Measurements from ENCODE around the gene PLD5. TPM values are rescaled to one million over a fixed set of nuclear protein-coding genes. Genes with fewer than 3 reads are reported as not detected.

Gene PLD5
- total and polyA plus RNA-seq, 2 donors (not counting 3 experiments of a cell fraction or from before 2014, with no cell fraction given) = not detected

- Histone ChIP-seq H3K79me2 (ENCODE audit: control insufficient read depth, insufficient read depth, low read length) (no peaks in the 10 kb centered on the region), H3K9ac (replicated peaks; ENCODE audit: extremely low read depth, insufficient read depth, low read length) (no peak overlapping the region), H3K4me1 (ENCODE audit: control insufficient read depth, extremely low read depth, insufficient read depth, low read length) (no peaks in the 10 kb centered on the region), H3K27ac (ENCODE audit: insufficient read depth, low read depth, low read length) (no peak overlapping the region), H3K36me3 (ENCODE audit: control insufficient read depth in 2 of 2, extremely low read depth in 1 of 2, insufficient read depth in 2 of 2, low read length in 2 of 2) (no peaks in the 10 kb centered on the region), H4K20me1 (replicated peaks; ENCODE audit: control insufficient read depth, extremely low read depth, insufficient read depth, low read length) (no peaks in the 10 kb centered on the region), H3K9me3 (replicated peaks; ENCODE audit: control insufficient read depth, insufficient read depth, low read length) (peaks cover 2% of the 10 kb centered on the region), H3K27me3 (ENCODE audit: control insufficient read depth in 2 of 2, insufficient read depth in 2 of 2, low read length in 2 of 2) (no peaks in the 10 kb centered on the region), H2AFZ (ENCODE audit: low read depth, low read length) (no peak overlapping the region), H3K4me3 (replicated peaks in 1 of 3; ENCODE audit: insufficient read depth in 1 of 3, low read depth in 1 of 3, low read length in 3 of 3) (no peak overlapping the region), H3K9me1 (replicated peaks; ENCODE audit: control insufficient read depth, extremely low read depth, insufficient read depth, low read length) (no peaks in the 10 kb centered on the region), H3K4me2 (ENCODE audit: insufficient read depth, low read length) (no peak overlapping the region)
- ChIA-PET CTCF (no interaction called here), POLR2A (no interaction called here)
- FAIRE-seq = no peak
- no peak for TF ChIP-seq JUN (IDR thresholded peaks at IDR 0.05; ENCODE audit: borderline replicate concordance, insufficient read depth, insufficient read length, low read depth)
- TF ChIP-seq MAX (IDR thresholded peaks at IDR 0.05; ENCODE audit: insufficient read depth, insufficient read length) = no peak
- TF ChIP-seq GATA2 (IDR thresholded peaks at IDR 0.05; ENCODE audit: insufficient read depth, insufficient read length, low read depth, low read length) = no peak
- TF ChIP-seq CTCF (IDR thresholded peaks at IDR 0.05; ENCODE audit: extremely low read depth in 1 of 2, insufficient read depth in 1 of 2, low read depth in 1 of 2, low read length in 2 of 2) = no peak
- TF ChIP-seq MYC (IDR thresholded peaks at IDR 0.05; ENCODE audit: low read depth, low read length) = no peak
- no peak for TF ChIP-seq POLR2A (IDR thresholded peaks at IDR 0.05; ENCODE audit: low read depth, low read length)
- no peak for TF ChIP-seq POLR2AphosphoS5 (IDR thresholded peaks at IDR 0.05; ENCODE audit: insufficient read depth, low read depth, low read length)
- BruUV-seq (replicated peaks) = no TSS peak
- intact Hi-C loops (cut with micrococcal nuclease) = no loop called here
- no peak for DNase-seq (ENCODE audit: low read depth, low spot score)
- dilution Hi-C loops (cut with MboI; ENCODE audit: extremely low pct_ligation_motif_present, low sequenced_read_pairs) = no loop called here
These were observed 468.7 kb downstream of the PLD5 start for GRCh38 chr1:242055749-242056320.

Data from endothelial cell of umbilical vein (primary cell).